Measurements from ENCODE around the gene ACP1.
"Not testable (repeated sequence)": the region's sequence is repeated elsewhere in the genome, so short reads cannot be mapped to it uniquely, and the experiment has no call there.

ACP1 gene

GRCh38 chr2:305366-305765, 40.6 kb downstream of the ACP1 start:
- no peaks in the 10 kb centered on the region for H3K36me3 Mint-ChIP-seq
- ATAC-seq (no peak), DNase-seq (ENCODE audit: low spot score in 2 of 2) (no peak)
- H3K27ac Mint-ChIP-seq: no peak overlapping the region
- H3K4me3 Mint-ChIP-seq: no peak overlapping the region
- peaks cover 6% of the 10 kb centered on the region for H3K4me1 Mint-ChIP-seq
- no peaks in the 10 kb centered on the region for H3K9me3 Mint-ChIP-seq

DNA sequence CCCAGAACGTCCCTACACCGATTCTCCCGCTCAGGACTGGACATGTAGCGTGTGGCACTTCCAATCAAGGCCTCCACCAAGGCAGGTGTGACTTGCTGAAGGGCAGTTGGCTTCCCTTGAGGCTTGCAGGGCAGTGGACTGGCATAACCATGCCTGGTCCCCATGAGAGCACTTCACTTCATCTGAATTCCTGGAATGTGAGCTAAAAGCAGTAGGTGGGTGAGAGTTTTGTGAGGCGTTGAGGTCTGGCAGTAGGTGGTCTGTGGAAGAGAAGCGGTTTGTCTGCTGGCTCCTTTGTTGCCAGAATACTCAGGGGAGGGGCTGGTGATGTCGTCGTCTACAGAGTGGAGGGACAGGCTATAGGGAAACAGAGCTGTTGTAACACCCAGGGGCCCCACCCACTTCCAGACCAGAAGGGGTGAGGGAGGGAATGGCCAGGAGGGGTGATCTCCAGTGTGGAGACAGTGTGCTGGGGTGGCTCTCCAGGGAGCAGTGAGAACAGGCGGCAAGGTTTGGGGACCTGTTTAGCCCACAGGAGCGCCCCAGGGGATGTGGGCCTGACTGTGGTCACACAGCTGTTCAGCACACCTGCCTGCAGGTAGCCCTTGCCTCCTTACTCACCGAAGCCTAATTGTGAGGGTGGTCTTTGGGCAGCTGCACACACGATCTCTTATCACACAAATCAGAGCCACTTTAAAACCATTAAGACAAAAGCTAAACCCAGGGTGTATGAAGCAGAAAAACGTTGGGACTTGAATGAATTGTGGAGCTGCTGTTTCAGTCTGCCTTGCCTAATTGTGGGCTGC, 44.6 kb downstream of the ACP1 start:
- no peaks in the 10 kb centered on the region for H3K36me3 Mint-ChIP-seq
- DNase-seq (ENCODE audit: low spot score in 2 of 2) (no peak), ATAC-seq (peak; percentile 50)
- H3K27ac Mint-ChIP-seq: no peak overlapping the region
- H3K9me3 Mint-ChIP-seq: no peaks in the 10 kb centered on the region
- H3K4me1 Mint-ChIP-seq: peaks cover 6% of the 10 kb centered on the region
- H3K4me3 Mint-ChIP-seq: no peak overlapping the region

GRCh38 chr2:309954-310510, 45.3 kb downstream of the ACP1 start:
- H3K4me1 Mint-ChIP-seq: peaks cover 6% of the 10 kb centered on the region
- no peak for ATAC-seq
- no peak overlapping the region for H3K27ac Mint-ChIP-seq
- no peaks in the 10 kb centered on the region for H3K9me3 Mint-ChIP-seq
- no peak overlapping the region for H3K4me3 Mint-ChIP-seq
- H3K36me3 Mint-ChIP-seq: no peaks in the 10 kb centered on the region
- DNase-seq (ENCODE audit: low spot score in 2 of 2): no peak

DNA sequence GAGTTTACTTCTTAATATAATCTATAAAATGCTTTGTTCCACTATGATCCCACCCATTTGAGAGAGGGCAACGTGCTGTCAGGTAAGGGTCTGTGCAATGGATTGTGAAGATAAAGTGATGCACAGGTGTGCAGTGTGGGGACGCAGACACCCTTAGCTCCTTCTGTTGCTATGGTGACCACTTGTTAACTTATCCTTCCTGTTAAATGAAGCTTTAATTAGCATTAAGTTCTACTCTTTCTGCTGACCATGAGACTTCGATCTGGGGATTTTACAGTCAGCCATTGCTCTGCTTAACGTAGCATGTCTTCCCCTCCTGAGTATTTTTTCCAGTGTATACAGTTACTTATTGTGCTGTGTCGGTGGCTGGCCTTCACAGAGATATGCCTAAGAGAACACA, 46.2 kb downstream of the ACP1 start:
- H3K27ac Mint-ChIP-seq: no peak overlapping the region
- no peak for DNase-seq (ENCODE audit: low spot score in 2 of 2)
- H3K36me3 Mint-ChIP-seq: no peaks in the 10 kb centered on the region
- H3K4me3 Mint-ChIP-seq: no peak overlapping the region
- H3K4me1 Mint-ChIP-seq: peaks cover 6% of the 10 kb centered on the region
- no peak for ATAC-seq
- no peaks in the 10 kb centered on the region for H3K9me3 Mint-ChIP-seq

DNA sequence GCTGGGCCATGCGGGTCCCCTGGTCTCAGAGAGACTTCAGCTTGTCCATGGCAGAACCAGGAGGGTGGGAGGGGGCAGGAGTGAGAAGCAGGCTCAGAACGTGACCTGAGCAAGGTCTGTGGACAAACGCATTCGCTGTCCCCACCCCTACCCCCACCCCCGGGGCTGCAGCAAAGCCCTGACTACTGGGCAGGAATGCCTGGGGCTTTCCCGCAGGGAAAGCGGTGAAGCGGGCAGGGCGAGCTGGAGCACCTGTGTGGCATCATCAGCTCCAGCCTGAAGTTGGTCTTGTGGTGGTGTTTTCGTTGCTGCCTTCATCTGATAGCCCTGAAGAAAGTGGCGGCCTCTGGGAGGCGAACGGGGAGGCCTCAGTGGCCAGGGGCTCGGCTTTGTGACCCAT, 49.2 kb downstream of the ACP1 start:
- Mint-ChIP-seq H3K27ac (no peak overlapping the region), H3K4me3 (no peak overlapping the region), H3K4me1 (peaks cover 24% of the 10 kb centered on the region), H3K9me3 (no peaks in the 10 kb centered on the region), H3K36me3 (peaks cover 13% of the 10 kb centered on the region)
- DNase-seq (ENCODE audit: low spot score in 2 of 2) (no peak), ATAC-seq (no peak)

DNA sequence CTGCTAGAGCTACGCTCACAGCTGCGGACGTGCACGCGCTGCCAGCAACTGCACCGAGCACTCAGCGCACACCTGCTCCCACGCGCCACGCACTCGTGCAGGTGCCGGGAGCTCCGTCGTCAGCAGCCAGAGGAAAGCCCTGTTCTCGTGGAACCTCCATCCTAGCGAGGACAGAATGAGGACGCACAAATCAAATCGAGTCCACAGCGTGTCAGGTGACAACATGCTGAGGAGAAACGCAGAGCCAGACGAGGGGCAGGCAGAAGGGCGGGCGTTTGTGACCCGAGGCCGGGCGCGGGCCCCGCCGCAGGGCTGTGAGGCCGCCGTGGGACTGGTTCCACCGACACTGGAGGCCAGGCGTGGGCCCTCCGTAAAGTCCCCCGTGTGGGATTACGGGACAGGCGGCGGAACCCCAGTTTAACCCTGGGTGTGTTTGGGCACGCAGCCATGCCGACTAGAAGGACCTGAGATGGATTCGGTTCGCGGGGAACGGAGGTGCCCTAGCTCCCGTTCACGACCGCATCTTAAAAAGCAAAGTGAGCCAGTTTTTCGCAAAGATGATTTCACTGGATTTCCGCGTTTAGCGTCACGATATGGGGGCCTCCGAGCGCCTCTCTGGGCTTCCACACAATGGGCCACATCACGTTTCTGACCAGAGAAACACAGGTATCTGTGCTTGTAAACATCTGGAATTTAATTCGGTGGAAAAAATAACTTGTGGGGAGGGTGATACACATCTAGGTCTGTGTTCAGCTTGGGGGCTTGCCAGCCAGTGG, 50.0 kb downstream of the ACP1 start:
- DNase-seq (ENCODE audit: low spot score in 2 of 2) (no peak), ATAC-seq (no peak)
- peaks cover 24% of the 10 kb centered on the region for H3K4me1 Mint-ChIP-seq
- H3K4me3 Mint-ChIP-seq: no peak overlapping the region
- H3K36me3 Mint-ChIP-seq: peaks cover 20% of the 10 kb centered on the region
- H3K27ac Mint-ChIP-seq: no peak overlapping the region
- no peaks in the 10 kb centered on the region for H3K9me3 Mint-ChIP-seq

DNA sequence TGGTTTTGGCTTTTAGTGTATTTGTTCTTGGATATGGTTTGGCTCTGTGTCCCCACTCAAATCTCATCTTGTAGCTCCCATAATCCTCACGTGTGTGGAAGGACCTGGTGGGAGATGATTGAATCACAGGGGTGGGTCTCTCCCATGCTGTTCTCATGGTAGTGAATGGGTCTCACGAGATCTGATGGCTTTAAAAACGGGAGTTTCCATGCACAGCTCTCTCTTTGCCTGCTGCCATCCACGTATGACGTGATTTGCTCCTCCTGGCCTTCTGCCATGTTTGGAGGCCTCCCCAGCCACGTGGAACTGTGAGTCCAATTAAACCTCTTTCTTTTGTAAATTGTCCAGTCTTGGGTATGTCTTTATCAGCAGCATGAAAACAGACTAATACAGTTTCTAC, 51.2 kb downstream of the ACP1 start:
- Mint-ChIP-seq H3K4me1 (peaks cover 30% of the 10 kb centered on the region), H3K36me3 (peaks cover 28% of the 10 kb centered on the region)
- not testable (repeated sequence) for DNase-seq (ENCODE audit: low spot score in 2 of 2); H3K9me3 Mint-ChIP-seq; H3K27ac Mint-ChIP-seq; H3K4me3 Mint-ChIP-seq; ATAC-seq

- DNase-seq (ENCODE audit: low spot score in 2 of 2) (no peak), ATAC-seq (no peak)
- Mint-ChIP-seq H3K36me3 (peaks cover 28% of the 10 kb centered on the region), H3K4me3 (no peak overlapping the region), H3K4me1 (peaks cover 30% of the 10 kb centered on the region), H3K27ac (no peak overlapping the region), H3K9me3 (no peaks in the 10 kb centered on the region)
Observed at GRCh38 chr2:316381-316780, 51.6 kb downstream of the ACP1 start.

- H3K9me3 Mint-ChIP-seq: no peaks in the 10 kb centered on the region
- H3K27ac Mint-ChIP-seq: peak overlapping the region; percentile 99
- ATAC-seq (peak; percentile 87), DNase-seq (ENCODE audit: low spot score in 2 of 2) (peak in 1 of 2 donors; percentile 72)
- H3K4me3 Mint-ChIP-seq: peak overlapping the region; percentile 61
- H3K36me3 Mint-ChIP-seq: peaks cover 28% of the 10 kb centered on the region
- H3K4me1 Mint-ChIP-seq: peaks cover 30% of the 10 kb centered on the region
Observed at GRCh38 chr2:317501-318424, 53.0 kb downstream of the ACP1 start.

DNA sequence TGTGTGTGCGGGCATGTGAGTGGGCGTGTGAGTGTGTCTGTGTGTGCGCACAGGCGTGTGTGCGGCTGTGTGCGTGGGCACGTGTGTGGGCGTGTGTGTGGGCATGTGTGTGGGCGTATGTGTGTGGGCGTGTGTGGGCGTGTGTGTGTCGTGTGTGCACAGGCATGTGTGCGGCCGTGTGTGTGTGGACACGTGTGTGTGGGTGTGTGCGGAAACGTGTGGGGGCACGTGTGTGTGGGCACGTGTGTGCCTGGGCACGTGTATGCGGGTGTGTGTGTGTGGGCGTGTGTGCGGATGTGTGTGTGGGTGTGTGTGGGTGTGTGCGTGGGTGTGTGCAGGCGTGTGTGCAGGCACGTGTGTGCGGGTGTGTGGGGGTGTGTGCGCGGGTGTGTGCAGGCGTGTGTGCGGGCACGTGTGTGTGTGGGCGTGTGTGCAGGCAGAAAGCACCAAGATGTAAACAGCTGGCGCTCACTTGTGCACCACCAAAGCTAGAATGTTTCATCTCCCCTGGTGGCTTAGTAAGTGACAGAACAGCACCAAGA, 54.4 kb downstream of the ACP1 start:
- peaks cover 30% of the 10 kb centered on the region for H3K4me1 Mint-ChIP-seq
- no peak for DNase-seq (ENCODE audit: low spot score in 2 of 2)
- peaks cover 28% of the 10 kb centered on the region for H3K36me3 Mint-ChIP-seq
- H3K4me3 Mint-ChIP-seq: peak overlapping the region; percentile 61
- ATAC-seq: no peak
- no peaks in the 10 kb centered on the region for H3K9me3 Mint-ChIP-seq
- H3K27ac Mint-ChIP-seq: peak overlapping the region; percentile 99

- H3K4me1 Mint-ChIP-seq: peaks cover 30% of the 10 kb centered on the region
- DNase-seq (ENCODE audit: low spot score in 2 of 2) (no peak), ATAC-seq (no peak)
- H3K36me3 Mint-ChIP-seq: peaks cover 28% of the 10 kb centered on the region
- peak overlapping the region; percentile 67 for H3K27ac Mint-ChIP-seq
- no peaks in the 10 kb centered on the region for H3K9me3 Mint-ChIP-seq
- no peak overlapping the region for H3K4me3 Mint-ChIP-seq
Observed at GRCh38 chr2:320561-320960, 55.8 kb downstream of the ACP1 start.

- no peak for ATAC-seq
- Mint-ChIP-seq H3K4me1 (peaks cover 26% of the 10 kb centered on the region), H3K4me3 (no peak overlapping the region), H3K9me3 (peaks cover 6% of the 10 kb centered on the region), H3K36me3 (peaks cover 28% of the 10 kb centered on the region), H3K27ac (no peak overlapping the region)
- no peak for DNase-seq (ENCODE audit: low spot score in 2 of 2)
Observed at GRCh38 chr2:322326-322725, 57.6 kb downstream of the ACP1 start.

DNA sequence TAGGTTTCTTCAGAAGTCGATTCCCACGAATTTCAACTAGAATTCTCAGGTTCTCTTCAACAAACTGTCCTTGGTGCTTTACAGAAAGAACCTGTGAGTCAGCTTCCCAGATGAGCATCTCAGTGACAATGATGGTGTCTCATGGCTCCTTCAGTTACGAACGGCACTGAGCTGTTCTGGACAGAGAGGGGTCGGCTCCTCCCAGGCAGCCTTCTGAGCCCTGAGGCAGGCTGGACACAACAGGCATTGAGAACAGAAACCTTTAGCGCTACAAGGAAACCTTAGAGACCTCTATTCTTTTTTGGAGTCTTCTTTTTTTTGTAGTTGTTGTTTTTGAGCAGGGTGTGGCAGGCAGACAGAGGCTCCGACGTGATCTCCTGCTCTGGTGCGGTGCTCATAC, 58.3 kb downstream of the ACP1 start:
- no peak for ATAC-seq

More for the DNA sequence above, 58.3 kb downstream of the ACP1 start:
- Mint-ChIP-seq H3K36me3 (peaks cover 24% of the 10 kb centered on the region), H3K4me3 (no peak overlapping the region), H3K27ac (no peak overlapping the region), H3K4me1 (peaks cover 19% of the 10 kb centered on the region), H3K9me3 (peaks cover 6% of the 10 kb centered on the region)
- no peak for DNase-seq (ENCODE audit: low spot score in 2 of 2)

Data from stimulated activated effector memory CD8-positive, alpha-beta T cell treated with anti-CD3 and anti-CD28 coated beads, Interleukin-12 subunit alpha, Interleukin-12 subunit beta, amount 100 ng/mL, for 72 hours (primary cell).